Effector memory CD4-positive, alpha-beta T cell (primary cell): ENCODE measurements around the gene CUL3.

Experiments used
- DNase-seq, 3 donors: peaks; one replicate each; pipeline ENCODE4 v3.0.0-alpha.2; 2020
- H3K27ac ChIP-seq: 2 replicates; pipeline ENCODE4 v1.7.0; 2013; ENCODE audit warnings: mild to moderate bottlenecking, low read length, moderate library complexity; ENCODE audit not compliant: insufficient read depth, poor library complexity, severe bottlenecking
- H3K27me3 ChIP-seq: replicated peaks from 2 replicates; pipeline ENCODE4 v1.7.0; 2013; ENCODE audit warnings: mild to moderate bottlenecking, low read length; ENCODE audit not compliant: insufficient read depth, control insufficient read depth, poor library complexity, severe bottlenecking
- H3K36me3 ChIP-seq: 2 replicates; pipeline ENCODE4 v1.7.0; 2013; ENCODE audit warnings: mild to moderate bottlenecking, low read length, moderate library complexity; ENCODE audit not compliant: control insufficient read depth, insufficient read depth
- H3K4me1 ChIP-seq: 2 replicates; pipeline ENCODE4 v1.7.0; 2013; ENCODE audit warnings: low read length, mild to moderate bottlenecking; ENCODE audit not compliant: control insufficient read depth, insufficient read depth, poor library complexity, severe bottlenecking
- H3K4me3 ChIP-seq: 2 replicates; pipeline ENCODE4 v1.7.0; 2013; ENCODE audit warnings: low read length, low read depth, mild to moderate bottlenecking; ENCODE audit not compliant: insufficient read depth, poor library complexity, severe bottlenecking
- H3K9me3 ChIP-seq: 2 replicates; pipeline ENCODE4 v1.7.0; 2013; ENCODE audit warnings: mild to moderate bottlenecking, low read length, moderate library complexity; ENCODE audit not compliant: control insufficient read depth

CUL3 gene

GRCh38 chr2:224453892-224454291 lies 131.3 kb downstream of the CUL3 start:
- H3K36me3 ChIP-seq: no peaks in the 10 kb centered on the region
- no peaks in the 10 kb centered on the region for H3K27me3 ChIP-seq
- DNase-seq: no peak
- H3K9me3 ChIP-seq: no peaks in the 10 kb centered on the region
- no peaks in the 10 kb centered on the region for H3K4me1 ChIP-seq
- H3K4me3 ChIP-seq: no peak overlapping the region
- no peak overlapping the region for H3K27ac ChIP-seq

- Histone ChIP-seq H3K27me3 (no peaks in the 10 kb centered on the region), H3K27ac (no peak overlapping the region), H3K36me3 (no peaks in the 10 kb centered on the region), H3K9me3 (no peaks in the 10 kb centered on the region), H3K4me3 (no peak overlapping the region), H3K4me1 (no peaks in the 10 kb centered on the region)
- DNase-seq: no peak
Observed at GRCh38 chr2:224449212-224450147, 135.7 kb downstream of the CUL3 start.

GRCh38 chr2:224448236-224448635 lies 136.9 kb downstream of the CUL3 start:
- no peaks in the 10 kb centered on the region for H3K4me1 ChIP-seq

GRCh38 chr2:224444783-224445182 lies 140.4 kb downstream of the CUL3 start:
- H3K27ac ChIP-seq: no peak overlapping the region
- H3K4me3 ChIP-seq: no peak overlapping the region
- no peak for DNase-seq
- H3K27me3 ChIP-seq: peaks cover 7% of the 10 kb centered on the region
- no peaks in the 10 kb centered on the region for H3K9me3 ChIP-seq
- peaks cover 7% of the 10 kb centered on the region for H3K4me1 ChIP-seq
- no peaks in the 10 kb centered on the region for H3K36me3 ChIP-seq

More at GRCh38 chr2:224448236-224448635, 136.9 kb downstream of the CUL3 start:
- H3K27me3 ChIP-seq: no peaks in the 10 kb centered on the region
- no peaks in the 10 kb centered on the region for H3K9me3 ChIP-seq
- DNase-seq: no peak
- H3K36me3 ChIP-seq: no peaks in the 10 kb centered on the region
- no peak overlapping the region for H3K27ac ChIP-seq
- no peak overlapping the region for H3K4me3 ChIP-seq

GRCh38 chr2:224444021-224444420 lies 141.1 kb downstream of the CUL3 start:
- H3K27me3 ChIP-seq: peaks cover 7% of the 10 kb centered on the region
- no peaks in the 10 kb centered on the region for H3K9me3 ChIP-seq
- H3K36me3 ChIP-seq: no peaks in the 10 kb centered on the region
- H3K27ac ChIP-seq: no peak overlapping the region
- peaks cover 7% of the 10 kb centered on the region for H3K4me1 ChIP-seq
- no peak for DNase-seq
- H3K4me3 ChIP-seq: no peak overlapping the region

GRCh38 chr2:224442071-224442967 lies 142.8 kb downstream of the CUL3 start:
- peaks cover 7% of the 10 kb centered on the region for H3K4me1 ChIP-seq
- peak overlapping the region; percentile 32 for H3K4me3 ChIP-seq
- H3K27ac ChIP-seq: no peak overlapping the region
- no peaks in the 10 kb centered on the region for H3K9me3 ChIP-seq
- peaks cover 7% of the 10 kb centered on the region for H3K27me3 ChIP-seq
- DNase-seq: no peak
- H3K36me3 ChIP-seq: no peaks in the 10 kb centered on the region

- no peak for DNase-seq
- Histone ChIP-seq H3K27me3 (peaks cover 7% of the 10 kb centered on the region), H3K4me1 (peaks cover 7% of the 10 kb centered on the region), H3K9me3 (no peaks in the 10 kb centered on the region), H3K27ac (no peak overlapping the region), H3K36me3 (no peaks in the 10 kb centered on the region), H3K4me3 (no peak overlapping the region)
Observed at GRCh38 chr2:224440988-224441387, 144.2 kb downstream of the CUL3 start.

GRCh38 chr2:224438726-224439125 lies 146.4 kb downstream of the CUL3 start:
- no peak for DNase-seq
- H3K36me3 ChIP-seq: no peaks in the 10 kb centered on the region
- no peaks in the 10 kb centered on the region for H3K9me3 ChIP-seq
- H3K27me3 ChIP-seq: peaks cover 7% of the 10 kb centered on the region
- no peak overlapping the region for H3K4me3 ChIP-seq
- peaks cover 7% of the 10 kb centered on the region for H3K4me1 ChIP-seq
- no peak overlapping the region for H3K27ac ChIP-seq

GRCh38 chr2:224436634-224437033 lies 148.5 kb downstream of the CUL3 start:
- Histone ChIP-seq H3K36me3 (no peaks in the 10 kb centered on the region), H3K27ac (no peak overlapping the region), H3K27me3 (no peaks in the 10 kb centered on the region), H3K4me1 (no peaks in the 10 kb centered on the region), H3K4me3 (no peak overlapping the region), H3K9me3 (no peaks in the 10 kb centered on the region)
- DNase-seq: no peak

GRCh38 chr2:224434618-224435017 lies 150.5 kb downstream of the CUL3 start:
- Histone ChIP-seq H3K27ac (no peak overlapping the region), H3K9me3 (no peaks in the 10 kb centered on the region), H3K4me1 (no peaks in the 10 kb centered on the region), H3K4me3 (no peak overlapping the region), H3K36me3 (no peaks in the 10 kb centered on the region), H3K27me3 (no peaks in the 10 kb centered on the region)
- no peak for DNase-seq
